Ectodermal cell (in vitro differentiated cells): ENCODE data around the gene CYBC1.
"Not testable (repeated sequence)": the region's sequence is repeated elsewhere in the genome, so short reads cannot be mapped to it uniquely, and the experiment has no call there.

Experiments
- H3K27ac ChIP-seq: 2 replicates; pipeline ENCODE4 v1.7.0; 2013; ENCODE audit warnings: mild to moderate bottlenecking, low read depth, low read length; ENCODE audit not compliant: insufficient read depth, poor library complexity, severe bottlenecking
- H3K27me3 ChIP-seq: 2 replicates; pipeline ENCODE4 v1.7.0; 2013; ENCODE audit warnings: mild to moderate bottlenecking, low read length; ENCODE audit not compliant: insufficient read depth, control insufficient read depth, poor library complexity, severe bottlenecking
- H3K36me3 ChIP-seq: one replicate; pipeline ENCODE4 v1.7.0; 2013; ENCODE audit warnings: low read length; ENCODE audit not compliant: control insufficient read depth, insufficient read depth
- H3K4me1 ChIP-seq: one replicate; pipeline ENCODE4 v1.7.0; 2013; ENCODE audit warnings: low read length; ENCODE audit not compliant: control insufficient read depth, insufficient read depth
- H3K4me3 ChIP-seq: 2 replicates; pipeline ENCODE4 v1.7.0; 2013; ENCODE audit warnings: low read depth, low read length, control low read depth; ENCODE audit not compliant: insufficient read depth
- H3K9me3 ChIP-seq: 2 replicates; pipeline ENCODE4 v1.7.0; 2013; ENCODE audit warnings: mild to moderate bottlenecking, low read length, moderate library complexity; ENCODE audit not compliant: control insufficient read depth
- whole genome bisulfite sequencing, 2 experiments: methylation state at CpG; one replicate each; pipeline ENCODE4 v1.1.7; 2013; ENCODE audit warnings: missing lambda C conversion rate in 2 of 2; 5-methylcytosine and 5-hydroxymethylcytosine counted together

The CYBC1 gene

DNA sequence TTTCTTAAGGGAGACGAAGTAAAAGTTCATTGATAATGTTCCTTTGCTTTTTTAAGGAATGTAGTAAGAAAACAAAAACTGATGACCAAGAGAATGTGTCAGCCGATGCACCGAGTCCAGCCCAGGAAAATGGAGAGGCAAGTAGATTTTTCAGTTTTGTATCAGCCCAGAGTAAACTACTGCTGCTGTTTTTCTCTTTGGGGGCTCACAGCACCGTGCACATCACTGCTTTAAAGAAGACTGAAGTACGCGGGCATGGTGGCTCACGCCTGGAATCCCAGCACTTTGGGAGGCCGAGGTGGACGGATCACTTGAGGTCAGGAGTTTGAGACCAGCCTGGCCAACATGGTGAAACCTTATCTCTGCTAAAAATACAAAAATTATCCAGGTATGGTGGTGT, 9.4 kb upstream of the CYBC1 start:
- Histone ChIP-seq H3K36me3 (peaks cover 30% of the 10 kb centered on the region), H3K4me3 (peak overlapping the region; percentile 87)
- H3K27ac ChIP-seq, H3K27me3 ChIP-seq, H3K9me3 ChIP-seq, H3K4me1 ChIP-seq: not testable (repeated sequence)
- WGBS, 2 experiments, result 92 to 96% methylated on average over 9 of the region's 9 CpGs

DNA sequence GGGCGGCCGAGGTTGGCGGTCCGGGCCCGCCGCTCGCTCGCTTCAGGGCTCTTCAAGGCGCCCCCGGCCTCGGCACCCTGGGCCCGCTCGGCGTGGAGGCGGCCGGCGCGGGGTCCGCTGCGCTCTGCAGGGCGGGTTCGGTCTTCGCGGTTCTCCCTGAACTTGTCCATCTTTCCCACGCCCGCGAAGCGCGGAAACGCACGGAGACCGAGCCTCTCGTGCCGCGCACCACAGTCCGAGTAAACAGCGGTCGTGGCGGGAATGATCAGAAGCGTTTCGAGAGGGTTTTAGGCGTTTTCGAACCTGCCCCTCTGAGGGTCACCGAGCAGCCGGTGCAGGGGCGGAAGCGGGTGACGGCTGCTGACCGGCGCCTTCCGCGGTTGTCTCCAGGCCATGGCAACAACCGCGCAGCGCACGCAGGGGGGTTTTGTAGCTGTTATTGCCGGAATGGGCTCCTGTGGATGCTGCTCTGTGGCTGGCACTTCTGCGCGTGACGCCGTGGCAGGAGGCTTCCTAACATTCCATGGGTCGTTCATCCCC, 8.4 kb upstream of the CYBC1 start:
- Histone ChIP-seq H3K4me3 (peak overlapping the region; percentile 87), H3K9me3 (no peaks in the 10 kb centered on the region), H3K4me1 (peaks cover 6% of the 10 kb centered on the region), H3K36me3 (peaks cover 21% of the 10 kb centered on the region), H3K27me3 (no peaks in the 10 kb centered on the region), H3K27ac (peak overlapping the region; percentile 92)
- WGBS, 2 experiments, result 1% methylated on average over 62 of the region's 62 CpGs

DNA sequence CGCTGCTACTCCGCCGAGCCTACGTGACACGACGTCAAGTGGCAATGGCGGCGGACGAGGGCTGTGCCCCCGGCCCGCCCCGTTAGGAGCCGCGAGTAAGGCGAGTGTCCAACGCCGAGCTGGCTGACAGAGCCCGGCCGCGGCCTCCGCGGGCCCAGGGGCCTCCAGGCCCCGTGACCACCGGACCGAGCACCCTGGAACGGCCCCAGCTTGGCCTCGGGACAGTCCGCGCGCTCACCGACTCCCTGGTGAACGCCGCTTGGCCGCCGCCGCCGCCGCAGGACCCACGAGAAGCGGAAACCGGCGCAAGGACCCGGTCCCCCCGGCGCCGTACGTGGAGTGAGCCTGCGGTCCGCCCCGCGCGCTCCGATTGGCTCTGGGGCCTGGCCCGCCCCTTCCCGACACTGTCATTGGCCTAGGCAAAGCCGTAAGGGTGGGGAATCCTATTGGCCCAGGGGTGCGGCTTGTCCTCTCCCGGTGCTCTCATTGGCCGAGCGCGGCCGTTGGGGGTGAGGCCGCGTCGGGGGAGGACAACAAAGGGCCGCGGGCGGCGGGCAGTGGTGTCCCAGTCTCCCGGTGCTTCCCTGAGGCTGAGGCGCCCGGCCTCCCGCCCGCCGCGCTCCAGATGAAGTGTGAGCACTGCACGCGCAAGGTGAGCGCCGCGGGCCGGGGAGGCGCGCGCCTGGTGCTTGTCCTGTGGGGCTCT, 7.8 kb upstream of the CYBC1 start, which contains the start of gene NARF:
TSS of gene NARF (plus strand) at position 563 of the 706 bp plus-strand sequence. CDS start at position 626, 63 bp downstream.
- H3K4me3 ChIP-seq, result peak within 1 kb of the TSS; percentile 87
- H3K27me3 ChIP-seq, result no peaks in the 10 kb centered on the region
- H3K27ac ChIP-seq, result peak within 1 kb of the TSS; percentile 92
- 0% methylated on average over 85 of the region's 85 CpGs for WGBS, 2 experiments
- H3K36me3 ChIP-seq, result peaks cover 15% of the 10 kb centered on the region
- peaks cover 6% of the 10 kb centered on the region for H3K4me1 ChIP-seq
- H3K9me3 ChIP-seq, result no peaks in the 10 kb centered on the region

DNA sequence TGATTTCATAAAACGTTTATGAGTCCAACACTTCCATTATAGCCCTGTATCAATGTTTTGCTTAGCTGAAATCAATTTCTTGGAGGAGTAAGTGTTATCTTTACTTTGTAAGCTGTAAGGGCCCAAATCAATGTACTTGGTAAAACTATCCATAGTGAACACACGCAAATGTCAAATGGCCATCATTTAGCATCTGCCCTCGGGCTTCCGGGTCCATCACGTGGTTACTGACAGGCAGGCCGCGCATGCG, 7.3 kb upstream of the CYBC1 start:
- no peaks in the 10 kb centered on the region for H3K27me3 ChIP-seq
- H3K4me1 ChIP-seq, result peaks cover 6% of the 10 kb centered on the region
- 2 to 5% methylated on average over 8 of the region's 8 CpGs for WGBS, 2 experiments
- H3K9me3 ChIP-seq, result no peaks in the 10 kb centered on the region
- H3K4me3 ChIP-seq, result peak overlapping the region; percentile 87
- peaks cover 11% of the 10 kb centered on the region for H3K36me3 ChIP-seq
- H3K27ac ChIP-seq, result peak overlapping the region; percentile 92

DNA sequence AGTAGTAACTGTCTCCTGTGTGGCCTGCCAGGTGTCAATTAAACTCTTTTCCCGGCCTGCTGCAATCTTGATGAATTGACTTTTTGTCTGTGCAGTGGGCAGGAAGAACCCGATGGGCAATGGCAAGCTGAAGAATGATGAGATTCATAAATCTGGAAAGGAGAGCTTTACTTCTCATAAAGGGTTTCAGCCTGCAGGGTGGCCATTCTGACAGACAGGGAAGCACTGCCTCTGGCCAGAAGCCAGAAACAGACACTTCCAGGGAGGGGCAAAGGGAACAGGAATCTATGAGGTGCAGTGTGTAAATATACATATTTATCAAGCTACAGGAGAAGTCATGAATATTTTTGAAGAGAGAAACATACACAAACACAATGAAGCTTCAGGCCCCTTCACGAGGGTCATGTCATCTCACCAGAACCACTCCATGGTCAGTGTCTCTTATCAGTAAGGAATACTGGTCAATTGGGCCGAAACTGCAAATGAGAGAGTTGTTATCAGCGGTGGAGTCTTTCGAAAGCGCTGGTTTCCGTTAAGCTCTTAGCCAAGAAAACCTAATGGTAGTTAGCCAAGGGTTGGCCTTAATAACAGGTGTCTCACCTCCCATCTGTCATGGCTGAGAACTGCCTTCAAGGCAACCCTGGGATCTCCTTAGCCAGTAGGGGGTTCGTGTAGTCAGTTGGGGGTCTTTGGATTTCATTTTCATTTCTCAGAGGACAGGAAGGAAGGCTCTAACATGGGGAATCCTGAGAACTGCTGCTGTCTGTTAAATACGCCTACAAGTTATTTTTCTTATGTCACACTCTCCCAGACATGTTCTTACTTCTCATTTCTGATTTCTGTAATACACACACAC, 6.7 kb upstream of the CYBC1 start:
- peak overlapping the region; percentile 92 for H3K27ac ChIP-seq
- 74 to 76% methylated on average over 10 of the region's 10 CpGs for WGBS, 2 experiments
- H3K4me1 ChIP-seq, result peaks cover 6% of the 10 kb centered on the region
- peaks cover 5% of the 10 kb centered on the region for H3K36me3 ChIP-seq
- H3K9me3 ChIP-seq, result no peaks in the 10 kb centered on the region
- H3K27me3 ChIP-seq, result no peaks in the 10 kb centered on the region
- H3K4me3 ChIP-seq, result peak overlapping the region; percentile 87

DNA sequence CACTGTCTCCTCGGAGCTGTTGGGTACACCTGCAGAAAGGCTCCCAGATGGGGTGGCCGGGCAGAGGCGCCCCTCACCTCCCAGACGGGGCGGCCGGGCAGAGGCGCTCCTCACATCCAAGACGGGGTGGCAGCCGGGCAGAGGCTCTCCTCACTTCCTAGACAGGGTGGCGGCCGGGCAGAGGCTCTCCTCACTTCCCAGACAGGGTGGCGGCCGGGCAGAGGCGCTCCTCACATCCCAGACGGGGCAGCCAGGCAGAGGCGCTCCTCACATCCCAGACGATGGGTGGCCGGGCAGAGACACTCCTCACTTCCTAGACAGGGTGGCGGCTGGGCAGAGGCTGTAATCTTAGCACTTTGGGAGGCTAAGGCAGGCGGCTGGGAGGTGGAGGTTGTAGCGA, 3.2 kb upstream of the CYBC1 start:
- WGBS, 2 experiments, result 94 to 95% methylated on average over 21 of the region's 21 CpGs
- H3K4me3 ChIP-seq, H3K36me3 ChIP-seq, H3K27me3 ChIP-seq, H3K9me3 ChIP-seq, H3K27ac ChIP-seq: not testable (repeated sequence)
- H3K4me1 ChIP-seq, result peaks cover 12% of the 10 kb centered on the region

DNA sequence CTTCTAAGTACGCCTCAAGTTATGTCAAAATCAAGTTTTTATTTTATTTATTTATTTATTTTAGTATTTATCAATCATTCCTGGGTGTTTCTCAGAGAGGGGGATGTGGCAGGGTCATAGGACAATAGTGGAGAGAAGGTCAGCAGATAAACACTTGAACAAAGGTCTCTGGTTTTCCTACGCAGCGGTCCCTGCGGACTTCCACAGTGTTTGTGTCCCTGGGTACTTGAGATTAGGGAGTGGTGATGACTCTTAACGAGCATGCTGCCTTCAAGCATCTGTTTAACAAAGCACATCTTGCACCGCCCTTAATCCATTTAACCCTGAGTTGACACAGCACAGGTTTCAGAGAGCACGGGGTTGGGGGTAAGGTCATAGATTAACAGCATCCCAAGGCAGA, 2.6 kb upstream of the CYBC1 start:
- H3K9me3 ChIP-seq, result not testable (repeated sequence)
- peaks cover 12% of the 10 kb centered on the region for H3K4me1 ChIP-seq
- 86 to 89% methylated on average over 6 of the region's 7 CpGs for WGBS, 2 experiments

DNA sequence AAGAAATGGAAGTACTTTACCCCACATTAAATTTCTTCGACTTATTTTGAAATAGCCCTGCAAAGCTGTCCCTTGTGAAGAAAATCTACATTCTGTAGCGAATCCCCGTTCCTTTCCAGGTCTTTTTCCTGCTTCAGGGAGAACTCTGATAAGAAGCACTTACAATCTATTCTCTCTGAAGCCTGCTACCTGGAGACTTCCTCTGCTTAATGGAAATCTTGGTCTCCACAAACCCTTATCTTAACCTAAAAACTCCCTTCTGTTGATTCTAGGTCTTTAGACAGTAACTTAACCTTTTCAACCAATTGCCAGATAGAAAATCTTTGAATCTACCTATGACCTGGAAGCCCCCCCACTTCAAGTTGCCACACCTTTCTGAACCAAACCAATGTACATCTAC, 1.6 kb upstream of the CYBC1 start:
- no peak overlapping the region for H3K27ac ChIP-seq
- no peaks in the 10 kb centered on the region for H3K27me3 ChIP-seq
- no peak overlapping the region for H3K4me3 ChIP-seq
- WGBS, 2 experiments, result 94 to 99% methylated on average over 3 of the region's 3 CpGs
- H3K36me3 ChIP-seq, result no peaks in the 10 kb centered on the region
- peaks cover 6% of the 10 kb centered on the region for H3K4me1 ChIP-seq
- no peaks in the 10 kb centered on the region for H3K9me3 ChIP-seq

More for the DNA sequence above, 2.6 kb upstream of the CYBC1 start:
- H3K27ac ChIP-seq, H3K4me3 ChIP-seq, H3K27me3 ChIP-seq, H3K36me3 ChIP-seq: not testable (repeated sequence)

DNA sequence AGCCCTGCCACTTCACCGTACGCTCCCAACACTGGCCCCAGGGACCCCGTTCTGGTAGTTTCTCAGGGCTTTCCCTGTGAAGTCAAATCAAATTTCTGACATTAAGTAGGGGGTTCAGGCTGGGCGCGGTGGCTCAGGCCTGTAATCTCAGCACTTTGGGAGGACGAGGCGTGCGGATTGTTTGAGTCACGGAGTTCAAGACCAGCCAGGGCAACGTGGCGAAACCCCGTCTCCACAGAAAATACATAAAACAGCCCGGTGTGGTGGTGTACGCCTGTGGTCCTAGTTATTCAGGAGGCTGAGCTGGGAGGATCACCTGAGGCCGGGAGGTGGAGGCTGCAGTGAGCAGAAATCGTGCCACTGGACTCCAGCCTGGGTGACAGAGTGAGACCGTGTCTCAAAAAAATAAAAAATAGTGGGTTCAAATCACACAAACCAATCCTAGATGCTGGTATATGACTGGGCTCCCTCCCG, 632 bp downstream of the CYBC1 start:
- peak overlapping the region; percentile 76 for H3K4me3 ChIP-seq
- peaks cover 6% of the 10 kb centered on the region for H3K4me1 ChIP-seq
- no peaks in the 10 kb centered on the region for H3K9me3 ChIP-seq
- no peak overlapping the region for H3K27ac ChIP-seq
- WGBS, 2 experiments, result 82 to 83% methylated on average over 18 of the region's 18 CpGs
- H3K27me3 ChIP-seq, result no peaks in the 10 kb centered on the region
- H3K36me3 ChIP-seq, result peaks cover 2% of the 10 kb centered on the region

DNA sequence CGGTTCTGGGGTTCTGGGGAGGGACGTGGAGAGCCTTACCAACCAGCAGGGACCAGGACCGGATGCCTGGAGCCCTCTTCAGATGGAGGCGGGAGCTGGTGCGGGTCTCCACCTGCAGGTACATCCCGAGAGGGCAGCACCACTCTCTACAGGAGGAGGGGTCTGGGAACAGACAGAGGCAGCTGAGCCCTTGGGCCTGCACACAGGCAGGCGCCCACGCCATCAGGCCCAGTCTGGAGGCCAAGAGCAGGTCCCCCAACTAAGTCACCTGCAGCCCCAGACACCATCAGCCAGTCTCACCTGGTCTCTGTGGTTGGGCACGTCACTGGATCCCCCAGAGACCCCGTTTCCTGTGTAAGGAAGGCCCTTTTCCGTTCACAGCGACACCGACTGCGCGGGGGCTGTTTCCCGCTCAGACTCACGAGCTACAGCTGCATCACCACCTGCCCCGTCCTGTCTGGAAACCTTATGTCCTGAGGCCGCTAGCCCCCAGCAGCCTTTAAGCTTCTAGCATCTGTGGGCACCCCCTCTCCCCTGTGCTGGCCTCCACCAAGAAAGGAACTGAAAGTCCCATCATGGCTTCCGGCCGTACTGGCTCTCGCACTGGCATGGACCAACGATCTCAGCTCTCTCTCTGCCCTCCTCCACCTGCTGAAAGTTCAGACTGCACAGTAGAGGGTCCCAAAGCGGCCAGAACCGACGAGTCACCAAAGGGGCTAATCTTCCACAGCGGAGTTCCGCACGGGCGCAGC, 1.2 kb downstream of the CYBC1 start:
- H3K4me3 ChIP-seq, result peak overlapping the region; percentile 76
- H3K27ac ChIP-seq, result no peak overlapping the region
- peaks cover 8% of the 10 kb centered on the region for H3K36me3 ChIP-seq
- 89 to 92% methylated on average over 30 of the region's 30 CpGs for WGBS, 2 experiments
- H3K4me1 ChIP-seq, result peaks cover 6% of the 10 kb centered on the region
- H3K27me3 ChIP-seq, result no peaks in the 10 kb centered on the region
- no peaks in the 10 kb centered on the region for H3K9me3 ChIP-seq
